PFSK-1 (cell line): ENCODE measurements around the gene MED12.

ENCODE experiments used
- POLR2AphosphoS5 ChIP-seq: IDR thresholded peaks from 2 replicates; pipeline ENCODE4 v1.6.1; 2012; ENCODE audit warnings: low read depth, mild to moderate bottlenecking, control low read depth, low read length, moderate library complexity
- TAF1 ChIP-seq: IDR thresholded peaks from 2 replicates; pipeline ENCODE4 v1.6.1; 2012; ENCODE audit warnings: low read length, control low read depth, borderline replicate concordance; ENCODE audit not compliant: insufficient read depth
- TF ChIP-seq, protein P1 (sequence below), 2 experiments: IDR thresholded peaks; 2 replicates each; pipeline versions ENCODE4 v1.6.1 to v1.8.0; 2011 to 2012; ENCODE audit warnings: low read depth in 2 of 2, low read length in 2 of 2, control low read depth in 1 of 2, inconsistent platforms in 1 of 2, mild to moderate bottlenecking in 1 of 2, moderate library complexity in 1 of 2; ENCODE audit not compliant: insufficient read depth in 1 of 2

GRCh38 chrX:71184803-71185495, 66.6 kb downstream of the MED12 start:
- TF ChIP-seq, protein P1, sequence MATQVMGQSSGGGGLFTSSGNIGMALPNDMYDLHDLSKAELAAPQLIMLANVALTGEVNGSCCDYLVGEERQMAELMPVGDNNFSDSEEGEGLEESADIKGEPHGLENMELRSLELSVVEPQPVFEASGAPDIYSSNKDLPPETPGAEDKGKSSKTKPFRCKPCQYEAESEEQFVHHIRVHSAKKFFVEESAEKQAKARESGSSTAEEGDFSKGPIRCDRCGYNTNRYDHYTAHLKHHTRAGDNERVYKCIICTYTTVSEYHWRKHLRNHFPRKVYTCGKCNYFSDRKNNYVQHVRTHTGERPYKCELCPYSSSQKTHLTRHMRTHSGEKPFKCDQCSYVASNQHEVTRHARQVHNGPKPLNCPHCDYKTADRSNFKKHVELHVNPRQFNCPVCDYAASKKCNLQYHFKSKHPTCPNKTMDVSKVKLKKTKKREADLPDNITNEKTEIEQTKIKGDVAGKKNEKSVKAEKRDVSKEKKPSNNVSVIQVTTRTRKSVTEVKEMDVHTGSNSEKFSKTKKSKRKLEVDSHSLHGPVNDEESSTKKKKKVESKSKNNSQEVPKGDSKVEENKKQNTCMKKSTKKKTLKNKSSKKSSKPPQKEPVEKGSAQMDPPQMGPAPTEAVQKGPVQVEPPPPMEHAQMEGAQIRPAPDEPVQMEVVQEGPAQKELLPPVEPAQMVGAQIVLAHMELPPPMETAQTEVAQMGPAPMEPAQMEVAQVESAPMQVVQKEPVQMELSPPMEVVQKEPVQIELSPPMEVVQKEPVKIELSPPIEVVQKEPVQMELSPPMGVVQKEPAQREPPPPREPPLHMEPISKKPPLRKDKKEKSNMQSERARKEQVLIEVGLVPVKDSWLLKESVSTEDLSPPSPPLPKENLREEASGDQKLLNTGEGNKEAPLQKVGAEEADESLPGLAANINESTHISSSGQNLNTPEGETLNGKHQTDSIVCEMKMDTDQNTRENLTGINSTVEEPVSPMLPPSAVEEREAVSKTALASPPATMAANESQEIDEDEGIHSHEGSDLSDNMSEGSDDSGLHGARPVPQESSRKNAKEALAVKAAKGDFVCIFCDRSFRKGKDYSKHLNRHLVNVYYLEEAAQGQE (IDR thresholded peaks at IDR 0.05; ENCODE audit: insufficient read depth in 1 of 2, low read depth in 2 of 2, low read length in 2 of 2): no peak
- TF ChIP-seq POLR2AphosphoS5 (no peak), TAF1 (no peak)
